Gastroesophageal sphincter (tissue), 3 donors: ENCODE data around the gene PTPRZ1.

Experiments used
- POLR2A ChIP-seq, 2 donors: fragments of 450-650 bp; IDR thresholded peaks; one replicate each; pipeline ENCODE4 v1.6.1; 2017; ENCODE audit warnings: antibody characterized with exemption in 2 of 2, mild to moderate bottlenecking in 2 of 2, moderate library complexity in 1 of 2
- POLR2AphosphoS5 ChIP-seq: sonication (generic); formaldehyde crosslinking; IDR thresholded peaks from one replicate; pipeline ENCODE4 v1.6.1; 2017; ENCODE audit warnings: antibody characterized with exemption
- TF ChIP-seq, protein P1 (sequence below), 4 experiments: fragments of 200-600 bp in 2 of 4; fragments of 450-650 bp in 2 of 4; sonication (generic) in 1 of 4; IDR thresholded peaks; one replicate each; pipeline ENCODE4 v1.5.1; 2017 to 2019; ENCODE audit warnings: antibody characterized with exemption in 4 of 4, mild to moderate bottlenecking in 2 of 4, moderate library complexity in 2 of 4

DNA sequence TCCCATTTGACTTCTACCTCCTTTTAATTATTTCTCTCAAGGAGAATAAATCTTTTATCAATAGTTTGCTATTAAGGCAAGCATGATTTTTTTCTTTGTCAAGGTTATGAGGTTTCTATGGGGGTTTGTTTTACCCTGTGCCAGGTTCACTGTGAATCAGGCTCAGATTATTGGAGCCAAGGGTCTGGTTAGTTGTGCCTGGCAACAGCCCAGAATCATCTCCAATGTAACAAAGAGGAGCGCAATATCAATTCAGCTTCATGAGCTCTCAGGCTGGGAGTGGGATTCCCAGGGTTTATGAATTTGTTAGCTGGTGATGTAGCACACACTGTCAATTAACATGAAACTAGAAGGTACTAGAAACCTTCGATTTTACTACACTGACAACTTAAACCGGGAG, 197.9 kb downstream of the PTPRZ1 start:
- TF ChIP-seq, protein P1, sequence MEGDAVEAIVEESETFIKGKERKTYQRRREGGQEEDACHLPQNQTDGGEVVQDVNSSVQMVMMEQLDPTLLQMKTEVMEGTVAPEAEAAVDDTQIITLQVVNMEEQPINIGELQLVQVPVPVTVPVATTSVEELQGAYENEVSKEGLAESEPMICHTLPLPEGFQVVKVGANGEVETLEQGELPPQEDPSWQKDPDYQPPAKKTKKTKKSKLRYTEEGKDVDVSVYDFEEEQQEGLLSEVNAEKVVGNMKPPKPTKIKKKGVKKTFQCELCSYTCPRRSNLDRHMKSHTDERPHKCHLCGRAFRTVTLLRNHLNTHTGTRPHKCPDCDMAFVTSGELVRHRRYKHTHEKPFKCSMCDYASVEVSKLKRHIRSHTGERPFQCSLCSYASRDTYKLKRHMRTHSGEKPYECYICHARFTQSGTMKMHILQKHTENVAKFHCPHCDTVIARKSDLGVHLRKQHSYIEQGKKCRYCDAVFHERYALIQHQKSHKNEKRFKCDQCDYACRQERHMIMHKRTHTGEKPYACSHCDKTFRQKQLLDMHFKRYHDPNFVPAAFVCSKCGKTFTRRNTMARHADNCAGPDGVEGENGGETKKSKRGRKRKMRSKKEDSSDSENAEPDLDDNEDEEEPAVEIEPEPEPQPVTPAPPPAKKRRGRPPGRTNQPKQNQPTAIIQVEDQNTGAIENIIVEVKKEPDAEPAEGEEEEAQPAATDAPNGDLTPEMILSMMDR (IDR thresholded peaks at IDR 0.05), result no peak
- TF ChIP-seq POLR2AphosphoS5 (no peak), POLR2A (IDR thresholded peaks at IDR 0.05) (no peak)
